NCI-H526 (cell line): Measurements from ENCODE around the gene GCNT2.
A peak's percentile ranks its signal among the peaks of the same experiment; 100 is the strongest.
"Not testable (repeated sequence)": the region's sequence is repeated elsewhere in the genome, so short reads cannot be mapped to it uniquely, and the experiment has no call there.

Source experiments
- DNase-seq, 2 experiments: peaks; one replicate each; lab custom pipeline; 2025; lab: John Stamatoyannopoulos, UW

Gene GCNT2

DNA sequence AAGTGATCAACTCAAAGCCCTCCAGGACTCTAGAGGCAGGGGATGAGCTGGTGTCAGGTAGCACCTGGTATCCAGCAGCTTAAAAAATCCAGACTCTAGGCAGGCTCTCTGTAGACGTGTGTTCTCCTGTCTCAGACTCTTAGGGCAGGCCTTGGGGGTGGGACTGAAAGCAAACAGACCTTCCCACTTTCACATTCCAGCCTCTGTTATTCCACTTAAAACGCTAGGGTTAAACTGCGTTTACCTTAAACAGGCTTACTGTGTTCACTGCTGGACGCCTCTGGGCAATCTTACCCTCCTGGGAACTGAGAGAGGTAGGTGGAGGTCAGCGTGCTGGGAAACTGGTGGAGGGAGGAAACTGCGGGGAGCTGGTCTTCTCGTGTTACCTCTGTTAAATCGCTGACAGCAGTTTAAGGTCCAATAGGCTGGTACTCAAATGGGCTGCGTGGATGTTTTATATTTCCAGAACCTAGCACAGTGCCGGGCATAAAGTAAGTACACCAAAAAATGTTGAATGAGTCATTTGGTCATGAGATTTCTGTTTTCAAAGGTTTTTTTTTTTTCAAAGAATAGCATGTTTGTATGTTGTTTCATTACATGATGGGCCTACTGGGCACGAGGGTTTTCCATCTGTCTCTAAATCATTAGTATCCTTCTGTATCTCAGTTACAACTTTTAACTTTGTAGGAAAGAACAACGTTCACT, at the start of gene GCNT2:
Gene GCNT2, plus strand, starts transcription at position 248 of the 705 bp plus-strand sequence. CDS start 7,561 bp downstream, outside the sequence.
- DNase-seq, result peak; percentile 90 to 91

DNA sequence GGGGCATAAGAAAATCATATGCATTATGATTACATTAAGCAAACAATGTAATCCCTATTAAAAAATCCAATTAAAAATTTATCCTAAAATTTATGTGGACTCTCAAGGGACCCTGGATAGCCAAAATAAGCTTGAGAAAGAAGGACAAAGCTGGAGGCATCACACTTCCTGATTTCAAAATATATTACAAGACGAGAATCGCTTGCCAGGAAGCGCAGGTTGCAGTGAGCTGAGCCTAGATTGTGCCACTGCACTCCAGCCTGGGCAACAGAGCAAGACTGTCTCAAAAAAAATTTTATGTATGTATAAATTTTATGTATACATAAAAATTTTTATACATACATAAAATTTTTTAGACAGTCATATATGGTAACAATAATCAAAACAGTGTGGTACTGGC, 48.5 kb upstream of the GCNT2 start:
- no peak for DNase-seq

DNA sequence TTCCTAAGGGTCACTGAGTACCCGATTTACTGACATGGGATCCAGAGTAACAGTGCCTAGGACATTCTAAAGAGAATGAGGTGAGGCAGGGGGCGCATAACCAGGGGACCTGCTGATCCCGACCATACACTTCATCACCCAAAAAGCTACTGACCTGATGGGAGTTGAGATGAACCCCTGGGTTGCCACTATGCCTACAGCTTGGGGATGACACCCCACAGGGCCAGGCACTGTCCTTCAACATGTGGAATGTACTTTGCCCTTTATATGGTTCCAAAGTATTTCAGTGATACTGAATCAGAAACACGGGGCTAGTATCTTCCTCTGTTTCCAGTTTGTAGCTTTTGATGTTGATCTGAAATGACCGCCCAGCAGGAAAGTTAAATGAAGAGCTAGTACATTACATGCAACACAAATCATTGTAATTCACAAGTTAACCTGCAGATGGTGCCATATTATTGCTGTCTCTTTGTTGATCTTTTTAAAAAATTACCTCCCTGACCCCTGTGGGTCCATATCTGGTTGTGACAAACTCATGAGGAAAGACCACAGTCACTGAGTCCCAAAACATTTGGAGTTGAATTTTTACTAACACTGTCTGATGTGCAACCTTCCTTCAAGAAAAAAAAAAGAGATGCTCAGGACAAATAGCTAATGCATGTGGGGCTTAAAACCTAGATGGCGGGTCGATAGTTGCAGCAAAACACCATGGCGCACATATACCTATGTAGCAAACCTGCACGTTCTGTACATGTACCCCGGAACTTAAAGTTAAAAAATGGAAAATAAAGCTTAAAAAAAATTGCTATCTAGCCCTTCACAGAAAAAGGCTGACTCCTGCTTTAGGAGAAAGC, 42.7 kb upstream of the GCNT2 start:
- peak; percentile 31 to 69 for DNase-seq

DNA sequence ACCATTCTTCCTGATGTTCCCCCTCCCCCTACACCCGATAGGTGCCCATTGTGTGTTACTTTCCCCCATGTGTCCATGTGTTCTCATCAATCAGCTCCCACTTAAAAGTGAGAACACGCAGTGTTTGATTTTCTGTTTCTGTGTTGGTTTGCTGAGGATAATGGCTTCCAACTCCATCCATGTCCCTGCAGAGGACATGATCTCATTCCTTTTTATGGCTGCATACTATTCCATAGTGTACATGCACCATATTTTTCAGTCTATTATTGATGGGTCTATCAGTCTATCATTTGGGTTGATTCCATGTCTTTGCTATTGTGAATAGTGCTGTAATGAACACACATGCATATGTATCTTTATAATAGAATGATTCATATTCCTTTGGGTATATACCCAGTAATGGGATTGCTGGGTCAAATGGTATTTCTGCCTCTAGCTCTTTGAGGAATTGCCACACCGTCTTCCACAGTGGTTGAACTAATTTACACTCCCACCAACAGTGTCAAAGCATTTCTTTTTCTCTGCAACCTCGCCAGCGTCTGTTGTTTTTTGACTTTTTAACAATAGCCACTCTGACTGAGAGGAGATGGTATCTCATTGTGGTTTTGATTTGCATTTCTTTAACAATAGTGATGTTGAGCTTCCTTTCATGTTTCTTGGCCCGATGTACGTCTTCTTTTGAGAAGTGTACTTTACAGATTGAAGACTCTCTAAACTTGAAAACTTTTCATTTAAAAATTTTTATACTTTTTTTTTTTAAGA, 41.0 kb upstream of the GCNT2 start:
- peak in 1 of 2 experiments; percentile 13 for DNase-seq

DNA sequence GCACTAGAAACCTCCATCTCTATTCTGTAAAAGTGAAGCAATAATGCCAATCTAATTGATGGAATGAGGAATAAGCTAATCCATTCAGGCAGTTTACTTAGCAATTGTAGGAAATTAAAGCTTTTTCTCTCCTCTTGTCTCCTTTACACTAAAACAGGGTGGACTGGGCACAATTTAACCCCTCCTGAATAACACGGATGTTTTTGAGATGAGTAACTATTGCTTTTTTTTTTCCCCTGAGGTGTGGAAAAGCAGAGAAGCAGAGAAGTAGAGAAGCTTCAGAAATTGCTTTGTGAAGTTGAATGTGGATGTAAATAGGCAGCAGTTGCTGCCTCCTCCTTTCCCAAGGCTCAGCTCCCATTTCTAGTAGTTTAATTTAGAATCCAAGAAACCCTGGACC, 40.0 kb upstream of the GCNT2 start:
- no peak for DNase-seq

DNA sequence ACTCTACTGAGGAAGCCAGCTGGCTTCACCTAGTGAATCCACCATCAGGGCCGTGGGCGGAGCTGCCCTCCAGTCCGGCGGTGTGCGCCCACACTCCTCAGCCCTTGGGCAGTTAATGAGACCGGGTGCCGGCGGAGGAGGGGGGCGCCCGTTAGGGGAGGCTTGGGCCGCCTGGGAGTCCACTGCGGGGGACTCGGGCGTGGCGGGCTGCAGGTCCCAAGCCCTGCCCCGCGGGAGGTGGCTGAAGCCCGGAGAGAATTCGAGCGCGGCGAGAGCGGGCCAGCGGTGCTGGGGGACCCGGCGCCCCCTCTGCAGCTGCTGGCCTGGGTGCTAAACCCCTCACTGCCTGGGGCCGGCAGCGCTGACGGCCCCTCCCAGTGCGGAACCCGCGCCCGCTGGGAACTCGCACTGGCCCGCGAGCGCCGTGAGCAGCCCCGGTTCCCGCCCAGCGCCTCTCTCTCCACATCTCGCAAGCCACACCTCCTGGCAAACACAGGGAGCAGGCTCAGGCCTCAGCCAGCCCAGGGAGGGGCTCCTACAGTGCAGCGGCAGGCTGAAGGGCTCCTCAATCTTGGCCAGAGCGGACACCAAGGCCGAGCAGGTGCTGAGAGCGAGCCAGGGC, 38.4 kb upstream of the GCNT2 start:
- DNase-seq, result no peak

DNA sequence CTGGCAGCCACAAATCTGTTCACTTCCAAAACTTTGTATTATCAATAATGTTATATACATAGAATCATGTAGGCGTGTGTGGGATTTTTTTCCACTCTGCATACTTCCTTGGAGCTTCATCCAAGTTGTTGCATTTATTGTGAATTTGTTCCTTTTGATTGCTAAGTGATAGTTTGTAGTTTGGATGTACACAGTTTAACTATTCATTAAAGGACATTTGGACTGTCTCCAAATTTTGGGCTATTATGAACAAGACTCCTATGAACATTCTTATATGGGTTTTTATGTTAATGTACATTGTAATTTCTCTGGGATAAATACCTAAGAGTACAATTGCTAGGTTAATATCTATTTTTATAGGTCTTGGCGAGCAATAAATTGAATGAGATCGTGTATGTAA, 36.2 kb upstream of the GCNT2 start:
- no peak for DNase-seq

DNA sequence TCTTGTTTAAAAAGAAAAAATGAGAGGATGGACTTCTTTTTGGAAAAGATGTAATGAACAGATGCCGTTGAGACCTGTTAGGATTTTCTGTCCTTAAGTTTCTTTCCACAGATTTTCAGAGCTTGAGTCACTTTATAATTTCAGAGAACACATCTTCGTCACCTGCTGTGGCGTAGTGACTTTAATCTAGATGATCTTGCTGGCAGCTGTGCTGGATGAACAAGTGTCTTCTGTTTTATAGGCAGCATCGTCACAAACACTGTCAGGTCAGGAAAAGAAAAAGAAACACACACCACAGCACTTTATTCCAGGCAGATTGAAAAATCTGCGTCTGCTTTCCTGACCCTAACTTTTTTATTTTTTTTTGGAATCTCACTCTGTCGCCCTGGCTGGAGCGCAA, 35.7 kb upstream of the GCNT2 start:
- no peak for DNase-seq

DNA sequence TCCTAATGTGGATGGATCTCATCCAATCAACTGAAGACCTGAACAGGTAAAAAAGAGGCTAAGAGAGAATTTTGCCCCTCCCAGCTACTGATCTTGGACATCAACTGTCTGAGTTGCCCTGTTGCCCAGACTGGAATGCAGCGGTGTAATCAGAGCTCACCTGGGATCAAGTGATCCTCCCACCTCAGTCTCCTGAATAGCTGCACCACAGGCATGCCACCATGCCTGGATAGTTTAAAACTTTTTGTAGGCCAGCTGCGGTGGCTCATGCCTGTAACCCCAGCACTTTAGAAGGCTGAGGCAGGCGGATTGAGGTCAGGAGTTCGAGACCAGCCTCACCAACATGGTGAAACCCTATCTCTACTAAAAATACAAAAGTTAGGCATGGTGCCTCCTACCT, 34.9 kb upstream of the GCNT2 start:
- DNase-seq, result no peak

DNA sequence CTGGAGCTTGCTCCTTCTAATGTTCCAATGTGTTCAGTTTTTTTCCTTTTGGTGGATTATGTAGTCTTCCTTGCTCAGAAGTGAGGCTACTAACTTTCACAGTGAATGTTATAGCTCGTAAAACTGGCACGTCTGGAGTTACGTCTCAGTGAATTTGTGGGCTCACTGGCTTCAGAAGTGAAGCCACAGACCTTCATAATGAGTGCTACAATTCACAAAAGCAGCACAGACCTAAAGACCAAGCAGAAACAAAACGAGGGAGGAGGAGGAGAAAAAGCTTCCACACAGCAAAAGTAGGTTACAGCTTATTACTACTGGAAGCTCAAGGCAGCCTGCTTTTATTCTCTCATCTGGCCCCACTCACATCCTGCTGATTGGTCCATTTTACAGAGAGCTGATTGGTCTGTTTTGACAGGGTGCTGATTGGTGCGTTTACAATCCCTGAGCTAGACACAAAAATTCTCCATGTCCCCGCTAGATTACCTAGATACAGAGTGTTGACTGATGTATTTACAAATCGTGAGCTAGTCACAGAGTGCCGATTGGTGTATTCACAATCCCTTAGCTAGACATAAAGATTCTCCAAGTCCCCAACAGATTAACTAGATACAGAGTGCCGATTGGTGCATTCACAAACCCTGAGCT, 34.1 kb upstream of the GCNT2 start:
- DNase-seq, result not testable (repeated sequence)

DNA sequence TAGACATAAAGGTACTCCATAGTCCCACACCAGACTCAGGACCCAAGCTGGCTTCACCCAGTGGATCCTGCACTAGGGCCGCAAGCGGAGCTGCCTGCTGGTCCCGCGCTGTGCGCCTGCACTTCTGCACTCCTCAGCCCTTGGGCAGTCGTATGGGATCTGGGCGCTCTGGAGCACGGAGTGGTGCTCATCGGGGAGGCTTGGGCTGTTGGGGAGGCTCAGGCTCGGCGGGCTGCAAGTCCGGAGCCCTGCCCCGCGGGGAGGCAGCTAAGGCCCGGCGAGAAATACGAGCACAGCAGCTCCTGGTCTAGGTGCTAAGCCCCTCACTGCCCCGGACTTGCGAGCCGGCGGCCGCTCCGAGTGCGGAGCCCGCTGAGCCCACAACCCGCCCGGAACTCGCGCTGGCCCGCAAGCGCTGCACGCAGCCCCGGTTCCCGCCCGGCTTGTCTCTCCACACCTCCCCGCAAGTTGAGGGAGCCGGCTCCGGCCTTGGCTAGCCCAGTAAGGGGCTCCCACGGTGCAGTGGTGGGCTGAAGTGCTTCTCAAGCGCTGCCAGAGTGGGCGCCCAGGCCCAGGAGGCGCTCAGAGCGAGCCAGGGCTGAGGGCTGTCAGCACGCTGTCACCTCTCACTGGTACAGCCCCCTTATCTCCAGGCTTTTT, 33.4 kb upstream of the GCNT2 start:
- no peak for DNase-seq

DNA sequence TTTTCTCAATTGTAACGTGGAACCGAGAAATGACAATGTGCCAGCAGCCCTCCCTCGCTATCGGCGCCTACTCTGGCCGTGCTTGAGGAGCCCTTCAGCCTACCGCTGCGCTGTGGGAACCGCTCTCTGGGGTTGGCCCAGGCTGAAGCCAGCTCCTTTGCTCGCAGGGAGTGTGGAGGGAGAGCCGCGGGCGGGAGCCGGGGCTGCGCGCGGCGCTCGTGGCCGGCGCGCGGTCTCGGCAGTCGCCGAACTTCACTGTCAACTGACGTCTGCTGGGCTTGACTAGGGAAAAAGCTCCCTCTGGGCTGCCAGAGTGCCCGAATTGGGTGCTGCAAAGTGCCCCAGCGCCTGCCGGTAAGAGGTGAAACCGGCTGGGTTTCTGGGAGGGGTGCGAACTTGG, 29.7 kb upstream of the GCNT2 start:
- no peak for DNase-seq

DNA sequence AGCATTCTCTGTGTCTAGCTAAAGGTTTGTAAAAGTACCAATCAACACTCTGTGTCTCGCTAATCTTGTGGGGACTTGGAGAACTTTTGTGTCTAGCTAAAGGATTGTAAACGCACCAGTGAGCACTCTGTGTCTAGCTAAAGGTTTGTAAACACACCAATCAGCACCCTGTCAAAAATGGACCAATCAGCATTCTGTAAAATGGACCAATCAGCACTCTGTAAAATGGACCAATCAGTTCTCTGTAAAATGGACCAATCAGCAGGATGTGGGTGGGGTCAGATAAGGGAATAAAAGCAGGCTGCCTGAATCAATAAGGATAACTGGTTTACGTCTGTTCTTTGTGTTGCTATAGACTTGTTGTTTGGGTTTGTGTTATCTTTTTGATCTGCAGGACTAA, 29.2 kb upstream of the GCNT2 start:
- DNase-seq, result not testable (repeated sequence)

DNA sequence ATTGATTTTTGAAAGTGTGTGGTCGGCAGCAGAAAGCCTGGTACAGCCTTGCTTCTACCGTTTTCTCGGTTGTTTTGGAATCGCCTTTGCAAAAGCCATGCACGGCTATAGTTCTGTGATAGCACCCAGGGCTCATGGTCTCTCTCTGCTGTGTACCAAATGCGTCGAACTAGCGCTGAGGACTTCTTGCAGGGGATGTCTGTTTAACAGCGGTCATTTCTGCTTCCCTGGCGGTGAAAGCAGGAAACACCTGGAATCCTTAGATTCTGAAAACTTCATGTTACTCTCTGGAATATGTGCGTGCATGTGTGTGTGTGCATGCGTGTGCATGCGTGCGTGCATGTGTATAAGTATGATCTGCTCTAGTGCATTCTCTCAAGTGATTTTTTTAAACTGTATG, 26.1 kb upstream of the GCNT2 start:
- no peak for DNase-seq

DNA sequence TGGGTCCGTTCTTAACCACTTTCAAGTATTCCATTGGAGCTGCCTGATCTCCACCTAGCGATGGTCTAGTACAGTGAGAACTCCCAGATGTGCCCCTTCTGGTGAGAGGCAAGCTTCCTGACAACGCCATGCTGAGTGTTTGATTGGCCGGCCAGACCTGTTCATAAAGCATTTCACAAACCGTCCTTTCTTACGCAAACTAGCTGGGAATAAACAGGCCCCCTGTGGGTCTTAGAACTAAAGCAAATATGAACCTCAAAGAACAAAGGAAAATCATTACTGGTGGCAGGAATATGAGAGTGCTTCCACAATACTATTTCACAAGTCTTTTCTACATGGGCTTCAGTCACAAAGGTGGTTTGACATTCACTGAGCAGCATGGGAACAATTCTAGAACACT, 15.6 kb upstream of the GCNT2 start:
- peak in 1 of 2 experiments; percentile 24 for DNase-seq

DNA sequence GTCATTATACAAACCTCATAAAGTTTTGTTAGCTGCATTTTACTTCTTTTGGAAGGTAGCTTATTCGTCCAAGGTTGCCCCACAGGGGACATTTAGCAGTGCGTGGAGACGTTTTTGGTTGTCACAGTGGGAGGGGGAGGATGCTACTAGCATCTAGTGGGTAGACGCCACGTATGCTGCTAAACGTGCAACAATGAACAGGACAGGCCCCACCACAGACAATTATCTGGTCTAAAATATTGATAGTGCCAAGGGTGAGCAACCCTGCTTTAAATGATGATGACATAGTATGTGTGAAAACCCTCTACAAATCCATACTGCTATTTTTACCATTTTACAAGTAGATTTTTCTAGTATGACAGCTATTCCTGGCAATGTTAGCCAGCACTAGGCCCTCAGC, 13.9 kb upstream of the GCNT2 start:
- no peak for DNase-seq

DNA sequence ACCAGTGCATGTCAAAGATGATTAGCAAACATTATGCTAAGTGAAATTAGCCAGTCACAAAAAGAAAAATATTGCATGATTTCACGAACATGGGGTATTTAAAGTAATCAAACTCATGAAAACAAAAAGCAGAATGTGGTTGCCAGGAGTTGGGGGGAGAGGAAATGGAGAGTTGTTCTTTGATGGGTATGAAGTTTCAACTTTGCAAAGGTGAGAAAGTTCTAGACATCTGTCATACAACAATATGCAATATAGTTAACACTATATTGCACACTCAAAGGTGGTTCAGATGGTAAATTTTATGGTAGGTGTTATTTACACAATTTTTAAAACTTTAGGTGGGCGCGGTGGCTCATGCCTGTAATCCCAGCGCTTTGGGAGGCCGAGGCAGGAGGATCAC, 13.4 kb upstream of the GCNT2 start:
- no peak for DNase-seq

DNA sequence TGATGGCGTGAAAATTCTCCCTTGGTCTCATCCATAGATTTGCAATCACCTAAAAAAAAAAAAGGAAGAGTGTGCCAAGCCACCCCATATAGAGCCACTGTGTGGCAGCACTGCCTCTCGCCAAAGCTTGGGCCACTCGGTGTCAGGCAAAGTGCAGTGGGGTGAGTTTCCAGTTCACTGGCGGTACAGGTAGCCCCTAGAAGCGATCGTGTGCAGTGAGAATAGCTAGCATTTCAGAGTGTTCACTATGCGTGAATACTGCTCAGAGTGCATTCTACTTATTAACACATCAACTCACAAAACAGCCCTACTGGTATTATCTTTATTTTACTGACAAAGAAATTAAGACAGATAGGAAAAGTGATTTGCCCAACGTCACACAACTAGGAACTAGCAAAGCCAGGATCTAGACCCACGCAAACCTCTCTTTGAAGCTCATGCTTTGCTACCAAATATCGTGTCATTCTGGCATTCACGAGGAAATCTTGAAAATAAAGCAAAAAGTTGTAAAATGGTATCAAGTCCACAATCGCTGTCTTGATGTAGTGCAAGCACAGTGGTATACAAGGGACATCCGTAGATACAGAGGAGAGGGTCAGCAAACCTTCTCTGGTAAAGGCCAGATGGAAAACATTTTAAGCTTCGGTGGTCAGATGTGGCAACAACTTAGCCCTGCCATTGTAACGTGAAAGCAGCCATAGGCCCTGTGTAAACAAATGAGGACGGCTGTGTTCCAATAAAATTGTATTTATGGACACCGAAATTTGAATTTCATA, 10.4 kb upstream of the GCNT2 start:
- peak; percentile 71 to 93 for DNase-seq

DNA sequence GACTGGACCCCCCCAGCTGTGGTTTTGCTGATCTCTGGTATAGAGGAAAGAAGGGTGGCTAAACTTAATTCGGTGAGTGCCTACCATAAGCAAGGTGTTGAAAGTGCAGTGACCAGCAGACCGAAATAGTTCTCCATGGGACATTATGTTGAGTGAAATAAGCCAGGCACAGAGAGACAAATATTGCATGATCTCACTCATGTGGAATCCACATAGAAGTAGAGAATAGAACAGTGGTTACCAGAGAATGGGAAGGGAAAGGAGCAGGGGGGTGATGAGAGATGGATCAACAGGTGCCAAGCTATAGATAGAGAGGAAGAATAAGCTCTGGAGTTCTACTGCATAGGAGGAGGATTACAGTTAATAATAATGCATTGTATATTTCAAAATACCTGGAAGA, 9.7 kb upstream of the GCNT2 start:
- peak in 1 of 2 experiments; percentile 14 for DNase-seq

DNA sequence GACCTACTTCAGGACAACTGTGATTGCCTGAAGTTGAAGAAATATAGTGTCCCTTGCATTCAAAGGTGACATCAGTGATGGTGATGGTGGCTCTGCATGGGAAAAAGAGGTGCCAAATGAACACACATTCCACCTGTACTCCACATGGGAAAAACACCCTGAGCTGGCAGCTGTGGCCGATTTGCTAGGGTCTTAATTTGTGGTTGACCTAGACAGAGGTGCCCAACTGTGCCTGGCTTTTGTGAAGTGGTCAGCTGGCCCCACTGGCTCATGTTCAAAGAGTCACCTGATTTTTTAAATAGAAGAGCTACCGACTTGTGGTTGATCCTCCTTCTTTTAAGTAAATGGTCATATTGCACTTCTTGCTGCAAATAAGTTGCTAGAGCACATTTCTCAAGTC, 7.6 kb upstream of the GCNT2 start:
- no peak for DNase-seq
